ENCODE data around the gene VRK3. TPM values are rescaled to one million over a fixed set of nuclear protein-coding genes. Genes with fewer than 3 reads are reported as not detected.

The VRK3 gene
- total and polyA plus RNA-seq, 2 donors (not counting 3 experiments of a cell fraction or from before 2014, with no cell fraction given) = 20.4 to 36.0 TPM

- dilution Hi-C loops (cut with MboI; ENCODE audit: extremely low pct_ligation_motif_present, low sequenced_read_pairs) (no loop called here), intact Hi-C loops (cut with micrococcal nuclease) (no loop called here)
- H3K79me2 ChIP-seq (ENCODE audit: control insufficient read depth, insufficient read depth, low read length) = no peaks in the 10 kb centered on the region
- no peak overlapping the region for H3K27ac ChIP-seq (ENCODE audit: insufficient read depth, low read depth, low read length)
- no peak for TF ChIP-seq MYC (IDR thresholded peaks at IDR 0.05; ENCODE audit: low read depth, low read length)
- TF ChIP-seq GATA2 (IDR thresholded peaks at IDR 0.05; ENCODE audit: insufficient read depth, insufficient read length, low read depth, low read length) = no peak
- TF ChIP-seq POLR2AphosphoS5 (IDR thresholded peaks at IDR 0.05; ENCODE audit: insufficient read depth, low read depth, low read length) = no peak
- no peak for TF ChIP-seq EZH2 (IDR thresholded peaks at IDR 0.05; ENCODE audit: borderline replicate concordance, low read depth, low read length, severe bottlenecking)
- TF ChIP-seq JUN (IDR thresholded peaks at IDR 0.05; ENCODE audit: borderline replicate concordance, insufficient read depth, insufficient read length, low read depth) = no peak
- no peak for TF ChIP-seq MAX (IDR thresholded peaks at IDR 0.05; ENCODE audit: insufficient read depth, insufficient read length)
- TF ChIP-seq CTCF (IDR thresholded peaks at IDR 0.05; ENCODE audit: extremely low read depth in 1 of 2, insufficient read depth in 1 of 2, low read depth in 1 of 2, low read length in 2 of 2) = no peak
- no peak for TF ChIP-seq POLR2A (IDR thresholded peaks at IDR 0.05; ENCODE audit: low read depth, low read length)
- TF ChIP-seq FOS (IDR thresholded peaks at IDR 0.05; ENCODE audit: borderline replicate concordance, insufficient read depth, low read length) = no peak
- H3K9me3 ChIP-seq (replicated peaks; ENCODE audit: control insufficient read depth, insufficient read depth, low read length) = no peaks in the 10 kb centered on the region
- H3K9ac ChIP-seq (replicated peaks; ENCODE audit: extremely low read depth, insufficient read depth, low read length) = no peak overlapping the region
- no TSS peak for BruUV-seq (replicated peaks)
- POLR2A ChIA-PET = no interaction called here
- no peak overlapping the region for H3K4me2 ChIP-seq (ENCODE audit: insufficient read depth, low read length)
- FAIRE-seq = no peak
- H3K4me3 ChIP-seq (replicated peaks in 1 of 3; ENCODE audit: insufficient read depth in 1 of 3, low read depth in 1 of 3, low read length in 3 of 3) = no peak overlapping the region
- H3K9me1 ChIP-seq (replicated peaks; ENCODE audit: control insufficient read depth, extremely low read depth, insufficient read depth, low read length) = no peaks in the 10 kb centered on the region
- H3K27me3 ChIP-seq (ENCODE audit: control insufficient read depth in 2 of 2, insufficient read depth in 2 of 2, low read length in 2 of 2) = no peaks in the 10 kb centered on the region
- H3K36me3 ChIP-seq (ENCODE audit: control insufficient read depth in 2 of 2, extremely low read depth in 1 of 2, insufficient read depth in 2 of 2, low read length in 2 of 2) = peaks cover 2 to 57% of the 10 kb centered on the region in 2 experiments
- DNase-seq (ENCODE audit: low read depth, low spot score) = no peak
- CTCF ChIA-PET = no interaction called here
- H4K20me1 ChIP-seq (replicated peaks; ENCODE audit: control insufficient read depth, extremely low read depth, insufficient read depth, low read length) = no peaks in the 10 kb centered on the region
- no peak overlapping the region for H2AFZ ChIP-seq (ENCODE audit: low read depth, low read length)
- peaks cover 8% of the 10 kb centered on the region for H3K4me1 ChIP-seq (ENCODE audit: control insufficient read depth, extremely low read depth, insufficient read depth, low read length)
Measured at GRCh38 chr19:50005428-50005827, 19.7 kb downstream of the VRK3 start.

All from endothelial cell of umbilical vein (primary cell).